Measurements from ENCODE around the gene CTSA.
"Not testable (repeated sequence)": the region's sequence is repeated elsewhere in the genome, so short reads cannot be mapped to it uniquely, and the experiment has no call there.

The CTSA gene

GRCh38 chr20:45917790-45918141 lies 26.6 kb downstream of the CTSA start:
- no peak for DNase-seq (ENCODE audit: low read depth in 2 of 2)

GRCh38 chr20:45918182-45918737 lies 27.1 kb downstream of the CTSA start:
- no peak for DNase-seq (ENCODE audit: low read depth in 2 of 2)

GRCh38 chr20:45918779-45919537 lies 27.8 kb downstream of the CTSA start:
- no peak for DNase-seq (ENCODE audit: low read depth in 2 of 2)

- DNase-seq (ENCODE audit: low read depth in 2 of 2): no peak
Observed at GRCh38 chr20:45919542-45920399, 28.6 kb downstream of the CTSA start.

- DNase-seq (ENCODE audit: low read depth in 2 of 2): no peak
Observed at GRCh38 chr20:45920462-45921336, 29.6 kb downstream of the CTSA start.

GRCh38 chr20:45921337-45922189 lies 30.4 kb downstream of the CTSA start:
- DNase-seq (ENCODE audit: low read depth in 2 of 2): no peak

- DNase-seq (ENCODE audit: low read depth in 2 of 2): no peak
Observed at GRCh38 chr20:45924391-45925261, 33.5 kb downstream of the CTSA start.

- no peak for DNase-seq (ENCODE audit: low read depth in 2 of 2)
Observed at GRCh38 chr20:45925821-45926506, 34.8 kb downstream of the CTSA start.

GRCh38 chr20:45926731-45927070 lies 35.6 kb downstream of the CTSA start:
- no peak for DNase-seq (ENCODE audit: low read depth in 2 of 2)

- DNase-seq (ENCODE audit: low read depth in 2 of 2): no peak
Observed at GRCh38 chr20:45927071-45927878, 36.1 kb downstream of the CTSA start.

GRCh38 chr20:45931680-45932079 lies 40.5 kb downstream of the CTSA start:
- not testable (repeated sequence) for DNase-seq (ENCODE audit: low read depth in 2 of 2)

- DNase-seq (ENCODE audit: low read depth in 2 of 2): peak; percentile 45 to 50
Observed at GRCh38 chr20:45933266-45934045, 42.3 kb downstream of the CTSA start.

- DNase-seq (ENCODE audit: low read depth in 2 of 2): peak in 1 of 2 donors; percentile 31
Observed at GRCh38 chr20:45934046-45934585, 43.0 kb downstream of the CTSA start.

GRCh38 chr20:45934586-45935415 lies 43.7 kb downstream of the CTSA start, which contains the start of gene PCIF1:
PCIF1 (plus strand) TSS chr20:45934683; CDS start chr20:45939000, 4,317 bp downstream.
- peak; percentile 96 to 97 for DNase-seq (ENCODE audit: low read depth in 2 of 2)

GRCh38 chr20:45935416-45936046 lies 44.4 kb downstream of the CTSA start:
- no peak for DNase-seq (ENCODE audit: low read depth in 2 of 2)

GRCh38 chr20:45937765-45938164 lies 46.6 kb downstream of the CTSA start:
- DNase-seq (ENCODE audit: low read depth in 2 of 2): no peak

Measured in stimulated activated CD4-positive, alpha-beta T cell treated with anti-CD3 and anti-CD28 coated beads, Interleukin-15, amount 100 ng/mL, for 48 hours (primary cell).